CD8-positive, alpha-beta memory T cell (primary cell): ENCODE results near the gene CAMKK2. TPM values are rescaled to one million over a fixed set of nuclear protein-coding genes. Genes with fewer than 3 reads are reported as not detected.
A peak's percentile ranks its signal among the peaks of the same experiment; 100 is the strongest.
"Not testable (repeated sequence)": the region's sequence is repeated elsewhere in the genome, so short reads cannot be mapped to it uniquely, and the experiment has no call there.

Experiments used
- CTCF ChIA-PET: fragments of 350-600 bp; sonication (Branson Sonifier 250); formaldehyde crosslinking; loops from one replicate; lab custom pipeline; 2021; ENCODE audit warnings: antibody characterized with exemption; lab: Charles Lee
- POLR2A ChIA-PET: fragments of 350-600 bp; sonication (Branson Sonifier 250); formaldehyde crosslinking; loops from one replicate; lab custom pipeline; 2021; ENCODE audit warnings: antibody characterized with exemption; lab: Charles Lee
- DNase-seq, 5 donors: peaks; one replicate each; pipeline versions ENCODE4 v3.0.0 to v3.0.0-alpha.2; 2020 to 2022; ENCODE audit warnings: mixed read lengths in 1 of 5
- H3K27ac ChIP-seq: one replicate; pipeline ENCODE4 v1.7.0; 2013; ENCODE audit warnings: low read depth, mild to moderate bottlenecking, low read length, moderate library complexity
- H3K27me3 ChIP-seq: 2 replicates; pipeline ENCODE4 v1.7.0; 2013; ENCODE audit warnings: low read length, mild to moderate bottlenecking; ENCODE audit not compliant: insufficient read depth, poor library complexity, severe bottlenecking
- H3K36me3 ChIP-seq: 2 replicates; pipeline ENCODE4 v1.7.0; 2013; ENCODE audit warnings: mild to moderate bottlenecking, low read length, moderate library complexity; ENCODE audit not compliant: insufficient read depth
- H3K4me1 ChIP-seq: 2 replicates; pipeline ENCODE4 v1.7.0; 2013; ENCODE audit warnings: mild to moderate bottlenecking, low read length, moderate library complexity; ENCODE audit not compliant: insufficient read depth
- H3K4me3 ChIP-seq: 2 replicates; pipeline ENCODE4 v1.7.0; 2013; ENCODE audit warnings: mild to moderate bottlenecking, low read length
- H3K9me3 ChIP-seq: 2 replicates; pipeline ENCODE4 v1.7.0; 2013; ENCODE audit warnings: mild to moderate bottlenecking, low read length
- H3K27ac Mint-ChIP-seq, 8 donors: one replicate each; pipeline ENCODE4 v1.8.0; 2020 to 2021; ENCODE audit warnings: mixed read lengths in 8 of 8, mild to moderate bottlenecking in 6 of 8, inconsistent platforms in 3 of 8, moderate library complexity in 3 of 8
- H3K27me3 Mint-ChIP-seq, 2 donors: one replicate each; pipeline ENCODE4 v1.8.0; 2020 to 2021; ENCODE audit warnings: mixed read lengths in 2 of 2, mild to moderate bottlenecking in 1 of 2, moderate library complexity in 1 of 2
- H3K36me3 Mint-ChIP-seq, 3 donors: one replicate each; pipeline ENCODE4 v1.8.0; 2020 to 2021; ENCODE audit warnings: mixed read lengths in 3 of 3, inconsistent platforms in 1 of 3, mild to moderate bottlenecking in 1 of 3
- H3K4me1 Mint-ChIP-seq, 3 donors: one replicate each; pipeline ENCODE4 v1.8.0; 2020 to 2021; ENCODE audit warnings: mixed read lengths in 3 of 3, inconsistent platforms in 1 of 3, mild to moderate bottlenecking in 1 of 3
- H3K4me3 Mint-ChIP-seq, 7 donors: one replicate each; pipeline ENCODE4 v1.8.0; 2020 to 2021; ENCODE audit warnings: mixed read lengths in 7 of 7, mild to moderate bottlenecking in 6 of 7, moderate library complexity in 4 of 7, inconsistent platforms in 2 of 7
- H3K9me3 Mint-ChIP-seq, 5 donors: one replicate each; pipeline ENCODE4 v1.8.0; 2020 to 2022; ENCODE audit warnings: mixed read lengths in 5 of 5, mild to moderate bottlenecking in 3 of 5, moderate library complexity in 2 of 5, inconsistent platforms in 1 of 5
- polyA plus RNA-seq: library from polyadenylated mRNA; unstranded; fragments of 300-500 nt; fragmentation: Illumina TruSeq; gene quantifications from one replicate; pipeline ENCODE4 v1.2.3, GENCODE V29; 2021
- total RNA-seq, 2 experiments: library from RNA; stranded (reverse); gene quantifications; one replicate each; pipeline ENCODE4 v1.2.3, GENCODE V29; 2021

CAMKK2 gene
- total and polyA plus RNA-seq, 3 experiments from 2014 or later = 17.0 to 37.5 (median 35.9) TPM

DNA sequence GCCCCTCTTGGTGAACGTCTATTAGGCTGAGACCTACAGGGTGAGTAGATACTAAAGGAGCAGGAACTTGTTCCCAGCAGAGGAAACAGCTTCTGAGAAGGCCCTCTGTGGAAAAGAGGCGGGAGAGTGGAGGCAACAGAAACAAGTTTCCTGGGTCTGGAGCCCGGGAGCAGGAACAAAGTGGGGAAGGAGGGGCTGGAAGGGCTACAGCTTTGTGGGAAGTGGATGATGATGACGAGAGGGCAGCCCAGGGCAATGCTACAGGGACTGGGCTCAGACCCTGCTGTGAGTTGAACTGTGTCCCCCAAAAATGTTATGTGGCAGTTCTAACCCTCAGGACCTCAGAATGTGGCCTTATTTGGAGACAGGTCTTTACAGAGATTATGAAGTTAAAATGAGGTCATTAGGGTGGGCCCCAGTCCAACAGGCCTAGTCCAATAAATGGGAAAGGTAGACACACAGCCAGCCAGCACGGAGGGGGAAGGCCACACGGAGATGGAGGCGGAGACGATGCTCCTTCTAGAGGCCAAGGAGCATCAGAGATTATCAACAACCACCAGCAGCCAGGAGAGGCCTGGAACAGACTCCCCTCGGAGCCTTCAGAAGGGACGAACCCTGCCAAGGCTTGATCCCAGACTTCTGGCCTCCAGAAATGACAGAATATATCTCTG is 14.3 kb downstream of the CAMKK2 start:
- ChIA-PET POLR2A (no interaction called here), CTCF (no interaction called here)
- Mint-ChIP-seq H3K27ac (peak overlapping the region in 2 of 8 donors; percentile 4 to 51), H3K9me3 (no peaks in the 10 kb centered on the region), H3K4me1 (peaks cover 0 to 3% (median 0%) of the 10 kb centered on the region in 3 donors), H3K4me3 (peak overlapping the region in 1 of 7 donors; percentile 48), H3K36me3 (peaks cover 0 to 9% (median 0%) of the 10 kb centered on the region in 3 donors), H3K27me3 (no peaks in the 10 kb centered on the region)
- no peaks in the 10 kb centered on the region for H3K4me1 ChIP-seq
- H3K4me3 ChIP-seq = no peak overlapping the region
- DNase-seq = no peak
- no peaks in the 10 kb centered on the region for H3K27me3 ChIP-seq
- no peak overlapping the region for H3K27ac ChIP-seq
- no peaks in the 10 kb centered on the region for H3K9me3 ChIP-seq
- H3K36me3 ChIP-seq = no peaks in the 10 kb centered on the region

DNA sequence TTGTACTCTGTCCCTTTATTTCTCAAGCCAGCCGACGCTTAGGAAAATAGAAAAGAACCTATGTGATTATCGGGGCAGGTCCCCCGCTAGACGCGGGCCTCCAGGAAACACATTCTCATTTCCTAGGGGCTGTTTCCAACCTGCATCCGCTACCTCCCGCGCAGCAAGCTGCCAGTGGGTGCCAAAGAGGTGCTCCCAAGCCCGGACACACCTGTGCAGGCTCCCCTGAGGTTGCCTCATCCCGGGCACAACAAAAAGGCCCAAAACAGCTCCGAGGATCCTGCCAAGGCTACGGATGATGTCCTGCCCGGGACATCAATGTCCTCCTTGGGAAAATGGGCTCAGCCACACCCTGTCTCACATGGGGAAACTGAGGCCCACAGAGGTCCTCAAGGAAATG is 15.4 kb downstream of the CAMKK2 start:
- CTCF ChIA-PET, H3K4me3 Mint-ChIP-seq, H3K4me1 Mint-ChIP-seq, H3K4me3 ChIP-seq, DNase-seq, H3K9me3 ChIP-seq, H3K27me3 Mint-ChIP-seq, H3K9me3 Mint-ChIP-seq, H3K4me1 ChIP-seq, H3K36me3 ChIP-seq, POLR2A ChIA-PET, H3K27ac ChIP-seq, H3K27me3 ChIP-seq: not testable (repeated sequence)
- H3K36me3 Mint-ChIP-seq = peaks cover 0 to 10% (median 0%) of the 10 kb centered on the region in 3 donors
- H3K27ac Mint-ChIP-seq = peak overlapping the region in 1 of 8 donors; percentile 41

DNA sequence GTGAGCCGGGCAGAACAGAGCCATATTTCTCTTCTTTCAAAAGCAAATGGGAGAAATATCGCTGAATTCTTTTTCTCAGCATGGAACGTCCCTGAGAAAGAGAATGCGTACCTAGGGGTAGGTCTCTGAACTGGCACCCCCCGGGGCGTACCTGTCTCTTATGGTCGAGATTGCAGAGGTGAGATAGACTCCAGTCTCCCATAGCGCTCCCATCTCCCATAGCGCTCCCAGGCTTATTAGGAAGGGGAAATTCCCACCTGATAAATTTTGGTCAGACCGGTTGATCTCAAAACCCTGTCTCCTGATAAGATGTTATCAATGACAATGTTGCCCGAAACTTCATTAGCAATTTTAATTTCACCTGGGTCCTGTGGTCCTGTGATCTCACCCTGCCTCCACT is 16.0 kb downstream of the CAMKK2 start:
- POLR2A ChIA-PET = not testable (repeated sequence)

DNA sequence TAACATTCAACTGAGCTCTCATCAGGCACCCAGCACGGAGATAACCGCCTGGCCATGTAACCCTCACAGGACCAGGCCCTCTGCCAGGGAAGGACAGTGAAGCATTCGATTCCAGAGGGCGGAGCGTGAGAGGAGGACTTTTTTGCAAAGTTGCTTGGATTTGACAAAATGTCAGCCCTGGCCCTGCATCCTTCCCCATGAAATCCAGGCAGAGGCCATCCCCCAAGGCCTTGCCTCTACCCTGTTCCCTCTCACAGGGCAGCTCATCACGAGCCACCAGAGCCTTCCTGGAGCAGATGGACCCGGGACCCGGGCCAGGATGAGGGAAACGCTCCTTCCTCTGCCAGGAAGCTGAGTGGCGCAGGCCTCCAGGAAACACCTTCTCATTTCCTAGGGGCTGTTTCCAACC is 17.0 kb downstream of the CAMKK2 start:
- Histone ChIP-seq H3K36me3 (no peaks in the 10 kb centered on the region), H3K4me1 (no peaks in the 10 kb centered on the region), H3K4me3 (no peak overlapping the region), H3K27ac (no peak overlapping the region), H3K9me3 (no peaks in the 10 kb centered on the region), H3K27me3 (no peaks in the 10 kb centered on the region)
- H3K9me3 Mint-ChIP-seq = no peaks in the 10 kb centered on the region
- ChIA-PET CTCF (no interaction called here), POLR2A (no interaction called here)
- peaks cover 0 to 3% (median 0%) of the 10 kb centered on the region in 3 donors for H3K4me1 Mint-ChIP-seq
- peaks cover 0 to 16% (median 0%) of the 10 kb centered on the region in 3 donors for H3K36me3 Mint-ChIP-seq
- no peak for DNase-seq
- no peak overlapping the region for H3K4me3 Mint-ChIP-seq
- H3K27ac Mint-ChIP-seq = peak overlapping the region in 1 of 8 donors; percentile 55
- no peaks in the 10 kb centered on the region for H3K27me3 Mint-ChIP-seq

More for the DNA sequence above, 16.0 kb downstream of the CAMKK2 start:
- H3K9me3 ChIP-seq, H3K27ac Mint-ChIP-seq, H3K27ac ChIP-seq, DNase-seq, H3K4me3 ChIP-seq, H3K4me1 Mint-ChIP-seq, H3K4me3 Mint-ChIP-seq, H3K27me3 Mint-ChIP-seq, H3K27me3 ChIP-seq, H3K4me1 ChIP-seq, H3K36me3 ChIP-seq, CTCF ChIA-PET, H3K9me3 Mint-ChIP-seq: not testable (repeated sequence)
- H3K36me3 Mint-ChIP-seq = peaks cover 0 to 12% (median 0%) of the 10 kb centered on the region in 3 donors

DNA sequence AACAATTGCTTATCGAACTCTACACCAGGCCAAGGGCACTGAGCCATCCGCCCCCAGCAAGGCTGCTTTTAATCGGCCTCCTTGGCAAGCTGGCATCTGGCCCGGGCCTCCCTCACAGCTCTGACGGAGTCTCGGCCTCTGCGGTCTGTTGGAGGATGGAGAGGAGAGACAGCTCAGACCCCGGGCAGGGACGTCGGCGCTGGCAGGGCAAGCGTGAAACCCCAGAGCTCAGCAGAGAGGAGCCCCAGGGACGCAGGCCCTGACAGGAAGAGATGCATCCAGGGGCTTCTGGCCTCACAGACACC is 17.5 kb downstream of the CAMKK2 start:
- Mint-ChIP-seq H3K9me3 (no peaks in the 10 kb centered on the region), H3K4me3 (no peak overlapping the region), H3K4me1 (peaks cover 0 to 3% (median 0%) of the 10 kb centered on the region in 3 donors), H3K36me3 (peaks cover 0 to 17% (median 0%) of the 10 kb centered on the region in 3 donors), H3K27ac (peak overlapping the region in 1 of 8 donors; percentile 55), H3K27me3 (no peaks in the 10 kb centered on the region)
- no peaks in the 10 kb centered on the region for H3K36me3 ChIP-seq
- H3K9me3 ChIP-seq = no peaks in the 10 kb centered on the region
- H3K4me1 ChIP-seq = no peaks in the 10 kb centered on the region
- H3K4me3 ChIP-seq = no peak overlapping the region
- no peak overlapping the region for H3K27ac ChIP-seq
- CTCF ChIA-PET = no interaction called here
- H3K27me3 ChIP-seq = no peaks in the 10 kb centered on the region
- POLR2A ChIA-PET = no interaction called here
- DNase-seq = no peak

DNA sequence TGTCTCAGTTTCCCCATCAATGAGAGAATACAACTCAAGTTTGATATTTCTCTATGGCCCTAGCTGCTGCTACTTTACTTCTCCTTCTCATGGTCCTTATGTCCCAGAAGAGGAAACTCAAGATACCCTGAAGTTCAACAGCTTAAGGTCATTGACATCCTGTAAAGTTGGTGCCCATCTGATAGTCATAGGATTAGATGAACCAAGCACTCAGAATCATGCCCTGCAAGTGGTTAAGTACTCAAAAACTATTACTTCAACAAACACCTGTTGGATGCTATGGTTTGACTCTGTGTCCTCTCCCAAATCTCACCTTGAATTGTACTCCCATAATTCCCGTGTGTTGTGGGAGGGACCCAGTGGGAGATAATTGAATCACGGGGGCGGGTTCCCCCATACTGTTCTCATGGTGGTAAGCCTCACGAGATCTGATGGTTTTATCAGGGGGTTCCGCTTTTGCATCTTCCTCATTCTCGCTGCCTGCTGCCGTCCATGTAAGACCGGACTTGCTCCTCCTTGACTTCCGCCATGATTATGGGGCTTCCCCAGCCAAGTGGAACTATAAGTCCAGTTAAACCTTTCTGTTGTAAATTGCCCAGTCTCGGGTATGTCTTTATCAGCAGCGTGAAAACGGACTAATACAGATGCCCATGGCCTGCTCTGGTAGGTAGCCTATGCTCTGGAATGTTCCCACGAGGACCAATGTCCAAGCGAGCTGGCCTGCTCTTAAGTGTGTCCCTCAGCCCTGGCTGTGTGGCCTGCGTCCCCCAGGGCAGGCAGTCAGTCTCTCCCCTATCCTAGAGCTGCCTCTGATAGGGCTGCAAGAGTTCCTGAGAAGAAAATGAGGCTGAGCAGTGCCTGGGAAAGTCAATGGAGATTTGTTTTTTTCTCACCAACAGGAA is 18.1 kb downstream of the CAMKK2 start:
- Histone ChIP-seq H3K27me3 (no peaks in the 10 kb centered on the region), H3K36me3 (no peaks in the 10 kb centered on the region), H3K4me3 (no peak overlapping the region), H3K9me3 (no peaks in the 10 kb centered on the region), H3K27ac (no peak overlapping the region), H3K4me1 (no peaks in the 10 kb centered on the region)
- ChIA-PET POLR2A (no interaction called here), CTCF (no interaction called here)
- Mint-ChIP-seq H3K36me3 (peaks cover 0 to 20% (median 0%) of the 10 kb centered on the region in 3 donors), H3K27ac (no peak overlapping the region), H3K9me3 (no peaks in the 10 kb centered on the region), H3K4me1 (peaks cover 0 to 1% (median 0%) of the 10 kb centered on the region in 3 donors), H3K27me3 (no peaks in the 10 kb centered on the region), H3K4me3 (no peak overlapping the region)
- DNase-seq = no peak

DNA sequence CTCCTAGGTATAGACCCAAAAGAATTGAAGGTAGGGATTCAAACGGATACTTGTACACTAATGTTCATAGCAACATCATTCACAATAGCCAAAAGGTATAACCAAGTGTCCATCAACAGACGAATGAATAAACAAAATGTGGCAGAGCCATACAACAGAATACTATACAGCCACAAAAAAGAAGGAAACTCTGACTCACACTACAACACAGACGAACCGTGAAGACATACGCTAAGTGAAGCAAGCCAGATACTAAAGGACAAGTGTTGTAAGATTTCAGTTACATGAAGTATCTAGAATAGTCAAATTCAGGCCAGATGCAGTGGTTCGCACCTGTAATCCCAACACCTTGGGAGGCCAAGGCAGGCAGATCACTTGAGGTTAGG is 19.1 kb downstream of the CAMKK2 start:
- no peak for DNase-seq
- Histone ChIP-seq H3K4me3 (no peak overlapping the region), H3K27ac (no peak overlapping the region), H3K9me3 (no peaks in the 10 kb centered on the region), H3K27me3 (no peaks in the 10 kb centered on the region), H3K4me1 (no peaks in the 10 kb centered on the region), H3K36me3 (no peaks in the 10 kb centered on the region)
- ChIA-PET POLR2A (no interaction called here), CTCF (no interaction called here)
- H3K9me3 Mint-ChIP-seq = no peaks in the 10 kb centered on the region
- H3K27me3 Mint-ChIP-seq = no peaks in the 10 kb centered on the region
- H3K4me1 Mint-ChIP-seq = peaks cover 0 to 4% (median 0%) of the 10 kb centered on the region in 3 donors
- H3K4me3 Mint-ChIP-seq = no peak overlapping the region
- H3K27ac Mint-ChIP-seq = peak overlapping the region in 1 of 8 donors; percentile 60
- peaks cover 0 to 28% (median 4%) of the 10 kb centered on the region in 3 donors for H3K36me3 Mint-ChIP-seq

DNA sequence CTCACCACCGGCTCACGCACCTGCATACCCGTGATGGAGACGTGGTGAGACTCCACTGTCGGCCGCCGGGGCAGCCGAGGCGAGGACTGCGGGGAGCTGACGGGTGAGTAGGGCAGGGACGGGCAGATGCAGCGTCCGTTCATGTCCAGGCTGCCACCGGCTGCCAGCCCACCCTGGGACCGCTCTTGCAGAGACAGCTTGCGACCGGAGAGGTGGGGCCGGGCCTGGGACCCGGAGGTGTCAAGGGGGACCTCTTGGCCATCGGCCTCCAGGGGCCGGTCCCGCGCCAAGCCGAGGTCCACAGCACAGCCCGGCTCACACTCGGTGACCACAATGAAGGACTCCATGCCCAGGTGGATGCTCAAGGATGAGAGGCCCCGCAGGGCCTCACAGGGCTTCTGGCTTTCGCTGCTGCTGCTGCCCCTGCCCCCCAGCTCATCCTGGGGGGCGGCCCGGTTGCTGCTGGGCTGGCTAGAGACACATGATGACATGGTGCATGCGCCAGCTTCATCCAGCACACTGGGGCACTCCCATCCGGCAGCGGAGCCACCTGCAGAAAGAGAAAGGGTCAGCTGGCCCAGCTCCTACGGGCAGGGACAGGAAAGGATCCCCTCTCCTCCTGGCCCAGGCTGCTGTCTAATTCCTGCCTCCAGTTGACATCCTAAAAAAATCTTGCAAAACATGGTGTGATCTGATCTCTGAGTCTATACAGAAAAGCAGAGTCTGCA is 22.3 kb downstream of the CAMKK2 start:
- CTCF ChIA-PET = no interaction called here

More for the DNA sequence above, 22.3 kb downstream of the CAMKK2 start:
- no peaks in the 10 kb centered on the region for H3K9me3 Mint-ChIP-seq
- no peak for DNase-seq
- H3K36me3 Mint-ChIP-seq = peaks cover 0 to 41% (median 9%) of the 10 kb centered on the region in 3 donors
- POLR2A ChIA-PET = no interaction called here
- H3K36me3 ChIP-seq = no peaks in the 10 kb centered on the region
- H3K4me1 ChIP-seq = no peaks in the 10 kb centered on the region
- H3K4me1 Mint-ChIP-seq = peaks cover 0 to 3% (median 0%) of the 10 kb centered on the region in 3 donors
- no peaks in the 10 kb centered on the region for H3K27me3 ChIP-seq
- no peak overlapping the region for H3K27ac ChIP-seq
- no peak overlapping the region for H3K4me3 ChIP-seq
- H3K9me3 ChIP-seq = no peaks in the 10 kb centered on the region
- H3K4me3 Mint-ChIP-seq = no peak overlapping the region
- no peaks in the 10 kb centered on the region for H3K27me3 Mint-ChIP-seq
- H3K27ac Mint-ChIP-seq = no peak overlapping the region
